Posterior cingulate gyrus (tissue), 11 donors: ENCODE results near the gene RYR2.
"Not testable (repeated sequence)": the region's sequence is repeated elsewhere in the genome, so short reads cannot be mapped to it uniquely, and the experiment has no call there.

Source experiments
- DNase-seq, 10 donors: peaks; one replicate each; pipeline versions ENCODE4 v3.0.0 to v3.0.0-alpha.2; 2020 to 2021; ENCODE audit warnings: mixed read lengths in 3 of 10
- intact Hi-C: fragments of 100-400 bp; cut with DNase I; formaldehyde crosslinking; loops from one replicate; pipeline ENCODE4 v1.15.1; 2023

Gene RYR2

GRCh38 chr1:237799762-237800474 lies 757.9 kb downstream of the RYR2 start:
- intact Hi-C loops: no loop called here
- DNase-seq: peak in 8 of 10 donors; percentile 16 to 92 (median 50)

GRCh38 chr1:237804516-237804915 lies 762.5 kb downstream of the RYR2 start:
- no peak for DNase-seq
- intact Hi-C loops: no loop called here

- intact Hi-C loops: no loop called here
- DNase-seq: no peak
Observed at GRCh38 chr1:237809099-237809498, 767.1 kb downstream of the RYR2 start.

GRCh38 chr1:237811633-237812032 lies 769.6 kb downstream of the RYR2 start:
- DNase-seq: no peak
- intact Hi-C loops: no loop called here

- intact Hi-C loops: no loop called here
Observed at GRCh38 chr1:237812061-237812460, 770.1 kb downstream of the RYR2 start.

GRCh38 chr1:237814319-237814924 lies 772.4 kb downstream of the RYR2 start:
- intact Hi-C loops: no loop called here
- no peak for DNase-seq

More at GRCh38 chr1:237812061-237812460, 770.1 kb downstream of the RYR2 start:
- DNase-seq: no peak

GRCh38 chr1:237817277-237817676 lies 775.3 kb downstream of the RYR2 start:
- DNase-seq: no peak
- intact Hi-C loops: no loop called here

- intact Hi-C loops, DNase-seq: not testable (repeated sequence)
Observed at GRCh38 chr1:237820634-237821033, 778.6 kb downstream of the RYR2 start.

- DNase-seq: no peak
- intact Hi-C loops: no loop called here
Observed at GRCh38 chr1:237832858-237833257, 790.9 kb downstream of the RYR2 start.

- DNase-seq: no peak
- intact Hi-C loops: no loop called here
Observed at GRCh38 chr1:237834048-237834447, 792.1 kb downstream of the RYR2 start.

GRCh38 chr1:237834461-237834860 lies 792.5 kb downstream of the RYR2 start:
- no peak for DNase-seq
- intact Hi-C loops: no loop called here

- DNase-seq: no peak
Observed at GRCh38 chr1:237838320-237838719, 796.3 kb downstream of the RYR2 start.

GRCh38 chr1:237838904-237839534 lies 797.0 kb downstream of the RYR2 start:
- intact Hi-C loops: no loop called here
- peak in 1 of 10 donors; percentile 64 for DNase-seq

More at GRCh38 chr1:237838320-237838719, 796.3 kb downstream of the RYR2 start:
- intact Hi-C loops: no loop called here

GRCh38 chr1:237841485-237841884 lies 799.5 kb downstream of the RYR2 start:
- DNase-seq: no peak
- intact Hi-C loops: no loop called here

- intact Hi-C loops, DNase-seq: not testable (repeated sequence)
Observed at GRCh38 chr1:237843516-237843915, 801.5 kb downstream of the RYR2 start.

- intact Hi-C loops: no loop called here
- peak; percentile 53 to 95 (median 78) for DNase-seq
Observed at GRCh38 chr1:237851210-237851845, 809.3 kb downstream of the RYR2 start.

GRCh38 chr1:237852342-237852741 lies 810.4 kb downstream of the RYR2 start:
- intact Hi-C loops: no loop called here
- no peak for DNase-seq

GRCh38 chr1:237857455-237857854 lies 815.5 kb downstream of the RYR2 start:
- intact Hi-C loops: no loop called here
- no peak for DNase-seq

GRCh38 chr1:237858992-237859391 lies 817.0 kb downstream of the RYR2 start:
- no peak for DNase-seq
- intact Hi-C loops: no loop called here

GRCh38 chr1:237861944-237862343 lies 820.0 kb downstream of the RYR2 start:
- DNase-seq: no peak
- intact Hi-C loops: loop anchor here (5.0 to 10.0 kb wide), 2 partner anchors 333 to 1090 kb away; no protein-coding TSS in a partner anchor

- intact Hi-C loops: loop anchor here (5.0 to 10.0 kb wide), 2 partner anchors 332 to 1089 kb away; no protein-coding TSS in a partner anchor
- no peak for DNase-seq
Observed at GRCh38 chr1:237863234-237863633, 821.2 kb downstream of the RYR2 start.
